ENCODE results near the gene ZNF529.
A peak's percentile ranks its signal among the peaks of the same experiment; 100 is the strongest.
"Not testable (repeated sequence)": the region's sequence is repeated elsewhere in the genome, so short reads cannot be mapped to it uniquely, and the experiment has no call there.

Gene ZNF529

GRCh38 chr19:36573020-36573894 lies at the start of gene ZNF529:
TSS of gene ZNF529 (minus strand) at chr19:36573292. CDS start at chr19:36572346, 946 bp downstream.
- DNase-seq, result peak; percentile 89

GRCh38 chr19:36605877-36606478 lies 32.9 kb upstream of the ZNF529 start:
- DNase-seq, result no peak

GRCh38 chr19:36605101-36605876 lies 32.2 kb upstream of the ZNF529 start, which contains the start of gene ZNF382:
TSS of gene ZNF382 (plus strand) at chr19:36605313. CDS start at chr19:36609915, 4,602 bp downstream.
- peak; percentile 89 for DNase-seq

GRCh38 chr19:36604656-36605100 lies 31.6 kb upstream of the ZNF529 start:
- DNase-seq, result peak; percentile 89

GRCh38 chr19:36602681-36603080 lies 29.6 kb upstream of the ZNF529 start:
- DNase-seq, result not testable (repeated sequence)

GRCh38 chr19:36579255-36579654 lies 6.2 kb upstream of the ZNF529 start:
- DNase-seq, result no peak

- no peak for DNase-seq
Measured at GRCh38 chr19:36577271-36577996, 4.3 kb upstream of the ZNF529 start.

- no peak for DNase-seq
Measured at GRCh38 chr19:36574741-36575140, 1.6 kb upstream of the ZNF529 start.

- no peak for DNase-seq
Measured at GRCh38 chr19:36573895-36574720, 1.0 kb upstream of the ZNF529 start.

- no peak for DNase-seq
Measured at GRCh38 chr19:36572593-36573019, 486 bp downstream of the ZNF529 start.

GRCh38 chr19:36564391-36564790 lies 8.7 kb downstream of the ZNF529 start:
- DNase-seq, result no peak

- no peak for DNase-seq
Measured at GRCh38 chr19:36547001-36547732, 25.9 kb downstream of the ZNF529 start.

- peak; percentile 31 for DNase-seq
Measured at GRCh38 chr19:36528921-36529518, 44.1 kb downstream of the ZNF529 start.

GRCh38 chr19:36528194-36528920 lies 44.7 kb downstream of the ZNF529 start, which contains the start of gene ZNF260:
TSS of gene ZNF260 (minus strand) at chr19:36528271. CDS start at chr19:36515238, 13,033 bp downstream.
- peak; percentile 95 for DNase-seq

GRCh38 chr19:36527873-36528193 lies 45.3 kb downstream of the ZNF529 start:
- no peak for DNase-seq

- no peak for DNase-seq
Measured at GRCh38 chr19:36527341-36527740, 45.8 kb downstream of the ZNF529 start.

- no peak for DNase-seq
Measured at GRCh38 chr19:36526581-36526980, 46.5 kb downstream of the ZNF529 start.

- no peak for DNase-seq
Measured at GRCh38 chr19:36524617-36525016, 48.5 kb downstream of the ZNF529 start.

GRCh38 chr19:36514012-36514612 lies 59.0 kb downstream of the ZNF529 start:
- no peak for DNase-seq

Data from CD4-positive, alpha-beta T cell treated with Interleukin-12 subunit alpha and Interleukin-12 subunit beta, for 1 hour (primary cell).